ENCODE results near the gene CD83. TPM values are rescaled to one million over a fixed set of nuclear protein-coding genes. Genes with fewer than 3 reads are reported as not detected.

Gene CD83
- total and polyA plus RNA-seq, 2 of the 4 experiments (the other 2 are of a cell fraction) = 2.0 to 2.5 TPM

- peak; percentile 83 for ATAC-seq (ENCODE audit: low read depth)
- POLR2A ChIA-PET (ENCODE audit: unreplicated experiment) = no interaction called here
These were observed 49.4 kb upstream of the CD83 start for GRCh38 chr6:14068133-14068532.

More at GRCh38 chr6:14068133-14068532, 49.4 kb upstream of the CD83 start:
- Histone ChIP-seq H2AK5ac (ENCODE audit: low read depth, low read length) (peak overlapping the region; percentile 93), H3K4me3 (ENCODE audit: insufficient read depth, low read depth, low read length) (no peak overlapping the region), H2BK20ac (ENCODE audit: low read depth, low read length) (peak overlapping the region; percentile 99), H3K9me3 (ENCODE audit: control insufficient read depth, insufficient read depth, low read length) (no peaks in the 10 kb centered on the region), H3K14ac (replicated peaks; ENCODE audit: low read depth, low read length) (peak overlapping the region; percentile 98), H3K23ac (ENCODE audit: low read depth, low read length) (peak overlapping the region; percentile 98), H3K9me1 (ENCODE audit: insufficient read depth, low read length) (peaks cover 5% of the 10 kb centered on the region; the same call in 1 of the 2 replicates), H3K27me3 (ENCODE audit: control insufficient read depth, insufficient read depth, low read length) (0 out of 2 replicates have a peak, but pooled peaks cover 1% of the 10 kb centered on the region), H2BK15ac (ENCODE audit: low read depth, low read length) (peak overlapping the region; percentile 96; the same call in 2 of the 3 replicates), H4K5ac (ENCODE audit: low read depth, low read length) (peak overlapping the region; percentile 79; the same call in 1 of the 2 replicates), H3K27ac (ENCODE audit: insufficient read depth, low read length) (peak overlapping the region; percentile 82), H3K18ac (ENCODE audit: low read depth, low read length) (peak overlapping the region; percentile 90), H3K79me1 (ENCODE audit: low read depth in 1 of 2, low read length in 2 of 2) (no peaks in the 10 kb centered on the region), H3K4me1 (ENCODE audit: control insufficient read depth, insufficient read depth, low read length) (peaks cover 4% of the 10 kb centered on the region), H2AFZ (replicated peaks; ENCODE audit: low read length, poor library complexity) (peak overlapping the region; percentile 78), H3K56ac (ENCODE audit: extremely low read depth, insufficient read depth, low read length) (peak overlapping the region; percentile 61; the same call in 1 of the 2 replicates), H4K91ac (ENCODE audit: insufficient read depth, low read depth, low read length) (peak overlapping the region; percentile 98), H3K4me2 (ENCODE audit: low read depth, low read length) (peak overlapping the region; percentile 24; the same call in 1 of the 2 replicates), H2BK120ac (ENCODE audit: low read depth, low read length) (peak overlapping the region; percentile 99), H3K4ac (ENCODE audit: low read depth, low read length) (peak overlapping the region; percentile 98), H2BK5ac (ENCODE audit: low read depth, low read length, poor library complexity, severe bottlenecking) (peak overlapping the region; percentile 75), H3K36me3 (ENCODE audit: control insufficient read depth, insufficient read depth, low read length) (no peaks in the 10 kb centered on the region), H4K8ac (ENCODE audit: low read depth in 2 of 2, low read length in 2 of 2) (peak overlapping the region; percentile 78 to 89), H4K20me1 (ENCODE audit: insufficient read depth, low read length) (no peaks in the 10 kb centered on the region), H3K9ac (ENCODE audit: low read depth, low read length) (0 out of 2 replicates have a peak overlapping the region, but pooled peaks have one; percentile 44), H2AK9ac (replicated peaks; ENCODE audit: low read depth, low read length, poor library complexity) (no peak overlapping the region)
- dilution Hi-C loops (cut with HindIII; ENCODE audit: low sequenced_read_pairs, unreplicated experiment) (no loop called here), intact Hi-C loops (cut with micrococcal nuclease) (loop anchor here (5.0 kb wide), 2 partner anchors 74 to 731 kb away; no protein-coding TSS in a partner anchor), in situ Hi-C loops (cut with MboI; ENCODE audit: low sequenced_read_pairs) (loop anchor here (10.0 kb wide), 1 partner anchor 273 kb away; no protein-coding TSS in a partner anchor)
- WGBS, 2 experiments (ENCODE audit: extremely low coverage in 2 of 2, insufficient read length in 1 of 2) = no CpG with 5 or more reads among the region's 5 CpGs
- CTCF ChIA-PET = interaction anchor here (0.6 to 7.2 kb wide), 3 partner anchors 142 to 1565 kb away, joined by 3 to 88 read pairs (median 4); no protein-coding TSS in a partner anchor
- peak; percentile 89 for DNase-seq
- no peak for TF ChIP-seq MAFK (IDR thresholded peaks at IDR 0.05; ENCODE audit: low read depth, low read length)
- TF ChIP-seq BHLHE40 (IDR thresholded peaks at IDR 0.05; ENCODE audit: low read depth, low read length) = no peak
- TF ChIP-seq FOS (IDR thresholded peaks at IDR 0.05; ENCODE audit: low read depth, low read length) = 0 out of 2 replicates have a peak, but pooled peaks have one; percentile 28
- TF ChIP-seq USF2 (IDR thresholded peaks at IDR 0.05; ENCODE audit: low read depth, low read length) = no peak
- TF ChIP-seq CEBPB (IDR thresholded peaks at IDR 0.05; ENCODE audit: low read depth, low read length) = peak; percentile 83
- no peak for TF ChIP-seq NFE2L2 (IDR thresholded peaks at IDR 0.05; ENCODE audit: low read depth, low read length)
- no peak for TF ChIP-seq RFX5 (IDR thresholded peaks at IDR 0.05; ENCODE audit: low read depth, low read length)
- TF ChIP-seq CTCF (conservative IDR thresholded peaks at IDR 0.05; ENCODE audit: low read depth, low read length) = no peak
- TF ChIP-seq MXI1 (IDR thresholded peaks at IDR 0.05; ENCODE audit: borderline replicate concordance, low read depth, low read length) = no peak
- TF ChIP-seq ELK1 (IDR thresholded peaks at IDR 0.05; ENCODE audit: borderline replicate concordance, low read depth, low read length) = no peak
- no peak for TF ChIP-seq CHD1 (IDR thresholded peaks at IDR 0.05; ENCODE audit: low read depth, low read length)
- TF ChIP-seq POLR2A (IDR thresholded peaks at IDR 0.05; ENCODE audit: low read depth, low read length) = no peak
- no peak for TF ChIP-seq RCOR1 (IDR thresholded peaks at IDR 0.05; ENCODE audit: insufficient replicate concordance, low read length)
- no peak for TF ChIP-seq MAZ (IDR thresholded peaks at IDR 0.05; ENCODE audit: borderline replicate concordance, low read depth, low read length)
- BruUV-seq (replicated peaks) = no TSS peak

Data from IMR-90 (cell line).